NCI-H748 (cell line): ENCODE results near the gene UAP1.
"Not testable (repeated sequence)": the region's sequence is repeated elsewhere in the genome, so short reads cannot be mapped to it uniquely, and the experiment has no call there.

ENCODE experiments used
- DNase-seq: peaks from one replicate; lab custom pipeline; 2025; ENCODE audit not compliant: unreplicated experiment; lab: John Stamatoyannopoulos, UW

Gene UAP1

DNA sequence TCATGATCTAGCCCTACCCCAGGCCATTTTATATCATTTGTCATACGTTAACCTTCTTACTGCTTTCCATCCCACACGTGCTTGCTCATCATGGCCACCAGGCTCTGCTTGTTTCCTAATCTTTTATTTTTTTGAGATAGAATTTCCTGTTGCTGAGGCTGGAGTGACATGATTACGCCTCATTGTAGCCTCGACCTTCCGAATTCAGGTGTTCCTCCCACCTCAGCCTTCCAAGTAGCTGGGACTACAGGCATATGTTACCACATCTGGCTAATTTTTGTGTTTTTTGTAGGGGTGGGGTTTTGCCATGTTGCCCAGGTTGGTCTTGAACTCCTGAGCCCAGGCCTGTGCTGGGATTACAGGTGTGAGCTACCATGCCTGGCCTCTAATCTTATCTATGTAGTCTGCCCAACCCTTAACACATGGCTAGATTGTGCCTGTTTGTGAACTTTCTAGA is 3.3 kb downstream of the UAP1 start:
- no peak for DNase-seq

GRCh38 chr1:162565460-162565859 is 3.9 kb downstream of the UAP1 start:
- DNase-seq = no peak

GRCh38 chr1:162566870-162567269 is 5.3 kb downstream of the UAP1 start:
- DNase-seq = no peak

- DNase-seq = no peak
Observed at GRCh38 chr1:162568802-162569201, 7.3 kb downstream of the UAP1 start.

GRCh38 chr1:162570718-162571117 is 9.2 kb downstream of the UAP1 start:
- DNase-seq = no peak

- DNase-seq = not testable (repeated sequence)
Observed at GRCh38 chr1:162571121-162571520, 9.6 kb downstream of the UAP1 start.

DNA sequence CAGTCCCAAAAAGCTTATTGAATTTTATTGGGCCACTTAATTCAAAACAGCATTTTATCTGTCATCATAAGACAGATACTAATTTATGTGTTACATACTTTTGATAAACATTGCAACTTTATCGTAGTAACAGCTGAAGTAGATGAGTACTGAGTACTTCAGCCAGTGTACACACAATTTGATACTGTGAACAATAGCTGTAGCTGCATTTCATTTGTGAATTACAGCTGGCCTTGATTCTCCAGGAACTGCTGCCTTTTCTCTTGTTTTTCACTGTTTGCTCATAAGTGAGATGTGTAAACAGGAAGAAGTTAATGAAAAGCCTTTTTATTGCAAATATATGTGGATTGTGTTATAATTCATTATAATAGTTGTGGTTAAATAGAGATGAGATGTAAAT is 10.2 kb downstream of the UAP1 start:
- DNase-seq = peak; percentile 85

GRCh38 chr1:162573136-162573535 is 11.6 kb downstream of the UAP1 start:
- DNase-seq = no peak

- DNase-seq = no peak
Observed at GRCh38 chr1:162578071-162578700, 16.7 kb downstream of the UAP1 start.

GRCh38 chr1:162578936-162579335 is 17.4 kb downstream of the UAP1 start:
- no peak for DNase-seq

GRCh38 chr1:162580308-162580707 is 18.8 kb downstream of the UAP1 start:
- DNase-seq = no peak

DNA sequence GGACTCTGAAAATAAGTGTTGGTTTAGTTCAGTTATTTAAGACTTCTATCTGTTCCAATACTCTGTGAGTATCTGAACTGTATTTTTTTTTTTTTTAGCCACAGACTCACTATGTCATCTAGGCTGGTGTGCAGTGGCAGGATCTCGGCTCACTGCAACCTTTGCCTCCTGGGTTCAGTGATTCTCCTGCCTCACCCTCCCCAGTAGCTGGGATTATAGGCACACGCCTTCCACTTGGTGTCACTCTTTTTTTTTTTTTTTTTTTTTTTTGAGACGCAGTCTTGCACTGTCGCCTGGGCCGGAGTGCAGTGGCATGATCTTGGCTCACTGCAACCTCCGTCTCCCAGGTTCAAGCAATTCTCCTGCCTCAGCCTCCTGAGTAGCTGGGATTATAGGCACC is 21.4 kb downstream of the UAP1 start:
- DNase-seq = not testable (repeated sequence)

DNA sequence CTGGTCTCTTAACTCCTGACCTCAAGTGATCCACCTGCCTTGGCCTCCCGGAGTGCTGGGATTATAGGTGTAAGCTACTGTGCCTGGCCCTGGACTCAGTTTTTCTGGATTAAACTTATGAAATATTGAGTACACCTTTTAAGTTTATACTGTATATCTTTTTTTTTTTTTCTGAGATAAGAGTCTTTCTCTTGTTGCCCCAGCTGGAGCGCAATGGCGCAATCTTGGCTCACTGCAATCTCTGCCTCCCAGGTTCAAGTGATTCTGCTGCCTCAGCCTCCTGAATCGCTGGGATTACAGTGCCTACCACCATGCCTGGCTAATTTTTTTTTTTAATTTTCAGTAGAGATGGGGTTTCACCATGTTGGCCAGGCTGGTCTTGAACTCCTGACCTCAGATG is 23.6 kb downstream of the UAP1 start:
- DNase-seq = not testable (repeated sequence)

DNA sequence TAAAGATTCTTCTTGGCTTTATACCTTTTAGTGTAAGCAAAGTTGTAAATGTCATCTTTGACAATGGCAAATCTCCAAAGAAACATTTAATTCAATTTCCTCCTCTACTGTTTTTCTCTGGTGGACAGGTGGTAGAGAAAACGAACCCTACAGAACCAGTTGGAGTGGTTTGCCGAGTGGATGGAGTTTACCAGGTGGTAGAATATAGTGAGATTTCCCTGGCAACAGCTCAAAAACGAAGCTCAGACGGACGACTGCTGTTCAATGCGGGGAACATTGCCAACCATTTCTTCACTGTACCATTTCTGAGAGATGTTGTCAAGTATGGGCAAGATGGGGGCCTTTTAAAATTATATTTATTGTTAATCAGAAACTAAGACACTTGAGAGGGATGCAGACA is 25.8 kb downstream of the UAP1 start:
- peak; percentile 14 for DNase-seq

DNA sequence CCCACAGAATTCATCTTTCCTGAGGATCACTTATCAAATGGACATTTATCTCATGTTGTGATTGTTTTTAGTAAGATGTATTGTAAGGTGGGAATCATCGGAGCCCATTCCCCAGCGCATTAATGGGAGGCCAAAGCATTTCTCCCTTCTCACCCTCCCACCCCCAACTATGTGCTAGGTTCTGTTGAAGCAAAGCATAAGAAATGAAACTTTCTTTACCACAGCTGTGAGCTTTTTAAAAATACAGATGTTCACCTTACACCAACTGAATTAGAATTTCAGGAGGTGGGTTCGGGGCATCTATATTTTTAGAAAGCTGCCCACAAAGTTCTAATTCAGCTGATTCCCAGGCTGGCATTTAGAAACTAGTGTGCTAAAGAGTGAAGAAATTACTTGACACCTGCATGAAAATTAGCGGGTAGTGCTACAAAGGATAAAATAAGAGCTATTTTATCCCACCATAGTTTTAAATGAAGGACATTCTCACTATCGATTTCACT is 26.3 kb downstream of the UAP1 start:
- no peak for DNase-seq

- no peak for DNase-seq
Observed at GRCh38 chr1:162590101-162590500, 28.6 kb downstream of the UAP1 start.

- DNase-seq = no peak
Observed at GRCh38 chr1:162590686-162591085, 29.2 kb downstream of the UAP1 start.

DNA sequence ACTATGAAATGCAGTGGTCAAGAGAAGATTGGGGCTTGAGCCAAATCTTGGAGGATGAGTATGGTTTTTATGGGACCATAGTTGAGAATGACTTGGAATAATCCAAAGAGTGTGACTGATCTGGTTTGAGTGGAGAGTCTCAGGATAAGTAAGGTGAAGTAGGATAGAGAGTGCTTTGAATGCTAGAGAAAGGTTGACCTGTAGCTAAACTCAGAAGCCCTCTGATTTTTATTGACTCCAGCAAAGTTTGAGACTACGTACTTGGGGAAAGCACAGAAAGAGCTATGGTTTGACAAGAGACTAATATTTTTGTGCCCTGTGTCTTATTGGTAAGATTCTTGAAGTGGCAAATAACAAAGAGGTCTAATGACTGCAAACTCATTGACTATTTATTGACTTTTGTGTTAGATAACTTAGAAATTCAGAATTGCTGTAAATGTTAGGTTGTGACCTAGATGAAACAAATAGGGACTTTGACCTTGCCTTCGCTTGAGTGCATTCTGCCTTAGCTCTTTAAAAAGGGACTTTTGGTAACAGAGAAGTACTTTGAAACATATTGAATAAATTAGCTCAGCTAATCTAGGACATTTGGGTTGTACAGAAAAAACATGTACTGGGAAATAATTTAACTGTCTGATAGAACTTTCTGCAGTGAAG is 35.1 kb downstream of the UAP1 start:
- DNase-seq = no peak

- no peak for DNase-seq
Observed at GRCh38 chr1:162599451-162599850, 37.9 kb downstream of the UAP1 start.

DNA sequence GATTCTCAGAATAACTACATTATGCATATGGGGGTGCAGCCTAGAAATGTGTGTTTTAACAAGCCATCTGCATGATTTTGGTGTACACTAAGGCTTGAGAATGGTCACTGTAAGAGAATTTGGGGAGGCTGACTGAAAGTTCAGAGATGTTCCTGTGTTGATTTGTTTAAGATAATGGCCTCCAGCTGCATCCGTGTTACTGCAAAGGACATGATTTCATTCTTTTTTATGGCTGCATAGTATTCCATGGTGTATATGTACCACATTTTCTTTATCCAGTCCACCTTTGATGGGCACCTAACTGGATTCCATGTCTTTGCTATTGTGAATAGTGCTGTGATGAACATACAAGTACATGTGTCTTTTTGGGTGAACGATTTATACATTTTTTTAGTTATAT is 41.6 kb downstream of the UAP1 start:
- DNase-seq = not testable (repeated sequence)

GRCh38 chr1:162605225-162605927 is 43.9 kb downstream of the UAP1 start:
- no peak for DNase-seq

DNA sequence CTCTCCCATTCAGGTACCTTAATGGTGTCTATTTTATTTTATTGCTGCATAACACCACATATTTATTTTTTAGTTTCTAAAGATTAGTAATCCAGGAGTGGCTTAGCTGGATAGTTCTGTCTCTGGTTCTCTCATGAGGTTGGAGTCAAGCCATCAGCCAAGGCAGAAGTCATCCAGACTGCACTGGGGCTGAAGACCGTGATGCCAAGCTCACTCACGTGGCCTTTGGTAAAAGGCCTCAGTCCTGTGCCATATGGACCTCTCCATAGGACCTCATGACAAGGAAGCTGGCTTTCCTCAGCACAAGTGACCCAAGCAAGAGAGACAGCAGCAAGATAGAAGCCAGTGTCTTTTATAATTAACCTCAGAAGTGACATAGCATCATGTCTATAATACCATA is 47.8 kb downstream of the UAP1 start:
- no peak for DNase-seq
